ENCODE data around the gene ZPR1.
"Not testable (repeated sequence)": the region's sequence is repeated elsewhere in the genome, so short reads cannot be mapped to it uniquely, and the experiment has no call there.

The ZPR1 gene, protein sequence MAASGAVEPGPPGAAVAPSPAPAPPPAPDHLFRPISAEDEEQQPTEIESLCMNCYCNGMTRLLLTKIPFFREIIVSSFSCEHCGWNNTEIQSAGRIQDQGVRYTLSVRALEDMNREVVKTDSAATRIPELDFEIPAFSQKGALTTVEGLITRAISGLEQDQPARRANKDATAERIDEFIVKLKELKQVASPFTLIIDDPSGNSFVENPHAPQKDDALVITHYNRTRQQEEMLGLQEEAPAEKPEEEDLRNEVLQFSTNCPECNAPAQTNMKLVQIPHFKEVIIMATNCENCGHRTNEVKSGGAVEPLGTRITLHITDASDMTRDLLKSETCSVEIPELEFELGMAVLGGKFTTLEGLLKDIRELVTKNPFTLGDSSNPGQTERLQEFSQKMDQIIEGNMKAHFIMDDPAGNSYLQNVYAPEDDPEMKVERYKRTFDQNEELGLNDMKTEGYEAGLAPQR

GRCh38 chr11:116787786-116788486, at the start of gene ZPR1:
TSS of gene ZPR1 (minus strand) at chr11:116788023. CDS start at chr11:116787990, 33 bp downstream.
- peak; percentile 74 to 77 for DNase-seq (ENCODE audit: low read depth in 2 of 2)

DNA sequence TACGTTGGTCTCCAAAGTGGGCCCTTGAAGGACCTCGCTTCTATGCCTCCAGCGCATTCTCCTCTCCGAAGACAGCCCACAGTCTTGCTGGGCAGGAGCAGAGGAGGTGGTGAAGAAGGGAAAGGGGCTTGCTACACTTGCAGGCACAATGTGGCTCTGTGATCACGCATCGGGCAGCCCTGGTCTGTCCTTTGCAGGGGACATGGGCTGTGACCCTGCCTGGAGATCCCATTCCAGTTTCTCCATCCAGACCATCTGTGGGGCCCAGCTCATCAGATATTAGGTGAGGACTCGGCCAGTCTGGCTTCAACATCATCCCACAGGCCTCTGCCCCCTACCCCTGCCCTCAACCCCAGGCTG, 48.8 kb upstream of the ZPR1 start:
- DNase-seq (ENCODE audit: low read depth in 2 of 2), result no peak

DNA sequence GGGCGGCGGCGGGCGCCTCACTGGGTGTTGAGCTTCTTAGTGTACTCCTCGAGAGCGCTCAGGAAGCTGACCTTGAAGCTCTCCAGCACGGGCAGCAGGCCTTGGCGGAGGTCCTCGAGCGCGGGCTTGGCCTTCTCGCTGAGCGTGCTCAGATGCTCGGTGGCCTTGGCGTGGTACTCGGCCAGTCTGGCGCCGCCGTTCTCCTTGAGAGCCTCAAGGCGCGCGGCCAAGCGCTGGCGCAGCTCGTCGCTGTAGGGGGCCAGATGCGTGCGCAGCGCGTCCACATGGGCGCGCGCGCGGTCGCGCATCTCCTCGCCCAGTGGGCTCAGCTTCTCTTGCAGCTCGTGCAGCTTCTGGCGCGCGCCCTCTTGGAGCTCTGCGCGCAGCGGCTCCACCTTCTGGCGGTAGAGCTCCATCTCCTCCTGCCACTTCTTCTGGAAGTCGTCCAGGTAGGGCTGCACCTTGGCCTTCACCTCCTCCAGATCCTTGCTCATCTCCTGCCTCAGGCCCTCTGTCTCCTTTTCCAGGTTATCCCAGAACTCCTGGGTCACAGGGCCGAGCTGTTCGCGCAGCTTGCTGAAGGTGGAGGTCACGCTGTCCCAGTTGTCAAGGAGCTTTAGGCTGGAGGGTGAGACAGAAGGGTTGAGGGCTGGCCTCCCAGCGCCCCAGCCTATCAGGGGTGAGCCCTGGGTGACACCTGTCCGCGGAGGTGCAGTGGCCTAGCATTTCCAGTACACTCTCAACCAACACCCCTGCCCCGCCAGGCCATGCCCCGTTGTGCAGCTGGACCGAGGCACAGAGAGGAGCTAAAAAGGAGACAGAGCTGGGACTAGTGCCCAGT, 48.2 kb upstream of the ZPR1 start:
- DNase-seq (ENCODE audit: low read depth in 2 of 2), result peak; percentile 55 to 64

GRCh38 chr11:116835042-116835772, 47.4 kb upstream of the ZPR1 start:
- no peak for DNase-seq (ENCODE audit: low read depth in 2 of 2)

DNA sequence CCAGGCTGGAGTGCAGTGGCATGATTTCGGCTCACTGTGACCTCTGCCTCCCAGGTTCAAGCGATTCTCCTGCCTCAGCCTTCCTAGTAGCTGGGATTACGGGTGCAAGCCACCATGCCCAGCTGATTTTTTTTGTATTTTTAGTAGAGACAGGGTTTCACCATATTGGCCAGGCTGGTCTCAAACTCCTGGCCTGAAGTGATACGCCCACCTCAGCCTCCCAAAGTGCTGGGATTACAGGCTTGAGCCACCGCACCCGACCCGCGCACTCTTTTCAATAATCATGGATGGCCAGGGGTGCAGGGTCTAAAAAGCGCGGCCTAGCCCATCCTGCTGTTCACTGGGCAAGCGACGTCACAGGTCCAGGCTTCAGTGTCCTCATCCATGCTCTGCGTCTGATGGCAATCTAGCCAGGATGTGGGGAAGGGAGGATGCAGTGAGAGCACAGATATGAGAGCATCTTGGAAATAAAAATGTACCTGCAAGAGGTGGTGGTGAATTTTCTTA, 46.8 kb upstream of the ZPR1 start:
- not testable (repeated sequence) for DNase-seq (ENCODE audit: low read depth in 2 of 2)

GRCh38 chr11:116833816-116834534, 46.2 kb upstream of the ZPR1 start:
- DNase-seq (ENCODE audit: low read depth in 2 of 2), result no peak

DNA sequence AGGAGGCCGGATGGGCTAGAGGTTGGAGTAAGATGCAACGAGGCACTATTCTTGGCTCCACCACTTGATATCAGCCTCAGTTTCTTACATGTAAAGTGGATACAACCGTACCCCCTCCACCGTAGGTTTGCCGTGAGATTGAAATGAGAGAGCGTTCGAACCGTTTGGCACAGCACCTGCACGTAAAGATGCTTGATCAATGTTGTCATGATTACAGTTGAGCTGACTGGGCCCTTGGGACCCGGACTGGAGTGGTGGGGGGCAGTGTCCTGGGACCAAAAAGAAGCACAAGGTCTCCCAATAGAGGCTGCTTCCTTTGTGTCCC, 45.6 kb upstream of the ZPR1 start:
- no peak for DNase-seq (ENCODE audit: low read depth in 2 of 2)

- no peak for DNase-seq (ENCODE audit: low read depth in 2 of 2)
These were observed 44.8 kb upstream of the ZPR1 start for GRCh38 chr11:116832350-116833290.

DNA sequence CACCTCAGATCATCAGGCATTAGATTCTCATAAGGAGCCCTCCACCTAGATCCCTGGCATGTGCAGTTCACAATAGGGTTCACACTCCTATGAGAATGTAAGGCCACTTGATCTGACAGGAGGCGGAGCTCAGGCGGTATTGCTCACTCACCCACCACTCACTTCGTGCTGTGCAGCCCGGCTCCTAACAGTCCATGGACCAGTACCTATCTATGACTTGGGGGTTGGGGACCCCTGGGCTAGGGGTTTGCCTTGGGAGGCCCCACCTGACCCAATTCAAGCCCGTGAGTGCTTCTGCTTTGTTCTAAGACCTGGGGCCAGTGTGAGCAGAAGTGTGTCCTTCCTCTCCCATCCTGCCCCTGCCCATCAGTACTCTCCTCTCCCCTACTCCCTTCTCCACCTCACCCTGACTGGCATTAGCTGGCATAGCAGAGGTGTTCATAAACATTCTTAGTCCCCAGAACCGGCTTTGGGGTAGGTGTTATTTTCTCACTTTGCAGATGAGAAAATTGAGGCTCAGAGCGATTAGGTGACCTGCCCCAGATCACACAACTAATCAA, 44.0 kb upstream of the ZPR1 start:
- DNase-seq (ENCODE audit: low read depth in 2 of 2), result no peak

- DNase-seq (ENCODE audit: low read depth in 2 of 2), result no peak
These were observed 42.5 kb upstream of the ZPR1 start for GRCh38 chr11:116830184-116830912.

DNA sequence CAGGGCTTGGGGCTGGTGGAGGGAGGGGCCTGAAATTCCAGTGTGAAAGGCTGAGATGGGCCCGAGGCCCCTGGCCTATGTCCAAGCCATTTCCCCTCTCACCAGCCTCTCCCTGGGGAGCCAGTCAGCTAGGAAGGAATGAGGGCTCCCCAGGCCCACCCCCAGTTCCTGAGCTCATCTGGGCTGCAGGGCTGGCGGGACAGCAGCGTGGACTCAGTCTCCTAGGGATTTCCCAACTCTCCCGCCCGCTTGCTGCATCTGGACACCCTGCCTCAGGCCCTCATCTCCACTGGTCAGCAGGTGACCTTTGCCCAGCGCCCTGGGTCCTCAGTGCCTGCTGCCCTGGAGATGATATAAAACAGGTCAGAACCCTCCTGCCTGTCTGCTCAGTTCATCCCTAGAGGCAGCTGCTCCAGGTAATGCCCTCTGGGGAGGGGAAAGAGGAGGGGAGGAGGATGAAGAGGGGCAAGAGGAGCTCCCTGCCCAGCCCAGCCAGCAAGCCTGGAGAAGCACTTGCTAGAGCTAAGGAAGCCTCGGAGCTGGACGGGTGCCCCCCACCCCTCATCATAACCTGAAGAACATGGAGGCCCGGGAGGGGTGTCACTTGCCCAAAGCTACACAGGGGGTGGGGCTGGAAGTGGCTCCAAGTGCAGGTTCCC, 41.8 kb upstream of the ZPR1 start, which contains the start of gene APOC3:
TSS of gene APOC3 (plus strand) at position 383 of the 659 bp plus-strand sequence. CDS start 676 bp downstream, outside the sequence.
- no peak for DNase-seq (ENCODE audit: low read depth in 2 of 2)

- DNase-seq (ENCODE audit: low read depth in 2 of 2), result no peak
These were observed 41.1 kb upstream of the ZPR1 start for GRCh38 chr11:116828632-116829524.

GRCh38 chr11:116827461-116827860, 39.6 kb upstream of the ZPR1 start:
- no peak for DNase-seq (ENCODE audit: low read depth in 2 of 2)

DNA sequence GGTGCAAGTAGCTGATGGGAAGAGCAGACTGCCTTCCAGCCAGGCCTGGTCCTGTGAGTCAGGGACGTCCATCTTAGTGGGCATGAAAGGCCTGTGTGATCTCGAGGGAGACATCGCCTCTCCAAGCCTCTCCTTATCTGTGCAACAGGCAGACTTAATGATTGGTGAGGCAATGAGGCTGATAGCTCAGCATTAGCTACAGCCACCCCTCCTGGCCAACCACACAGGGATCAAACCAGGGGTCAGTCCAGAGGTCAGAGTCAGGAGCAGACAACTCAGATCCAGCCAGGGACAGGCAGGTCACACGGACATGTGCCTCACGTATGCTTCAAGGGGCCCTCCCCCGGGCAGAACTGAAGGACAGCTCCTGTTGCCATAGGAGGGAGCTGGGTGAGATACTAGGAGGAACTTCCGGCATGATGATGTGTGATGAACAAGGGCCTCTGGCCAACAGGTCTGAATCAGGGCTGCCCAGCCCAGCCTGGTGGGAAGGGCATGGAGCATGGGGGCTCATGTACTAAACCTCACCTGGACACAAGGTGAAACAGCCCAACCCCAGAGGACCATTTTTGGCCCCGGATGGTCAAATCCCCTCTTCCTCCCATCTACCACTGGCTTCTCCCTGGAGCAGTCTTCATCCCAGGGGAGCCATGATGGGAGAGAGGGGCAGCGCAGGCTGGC, 39.1 kb upstream of the ZPR1 start:
- no peak for DNase-seq (ENCODE audit: low read depth in 2 of 2)

DNA sequence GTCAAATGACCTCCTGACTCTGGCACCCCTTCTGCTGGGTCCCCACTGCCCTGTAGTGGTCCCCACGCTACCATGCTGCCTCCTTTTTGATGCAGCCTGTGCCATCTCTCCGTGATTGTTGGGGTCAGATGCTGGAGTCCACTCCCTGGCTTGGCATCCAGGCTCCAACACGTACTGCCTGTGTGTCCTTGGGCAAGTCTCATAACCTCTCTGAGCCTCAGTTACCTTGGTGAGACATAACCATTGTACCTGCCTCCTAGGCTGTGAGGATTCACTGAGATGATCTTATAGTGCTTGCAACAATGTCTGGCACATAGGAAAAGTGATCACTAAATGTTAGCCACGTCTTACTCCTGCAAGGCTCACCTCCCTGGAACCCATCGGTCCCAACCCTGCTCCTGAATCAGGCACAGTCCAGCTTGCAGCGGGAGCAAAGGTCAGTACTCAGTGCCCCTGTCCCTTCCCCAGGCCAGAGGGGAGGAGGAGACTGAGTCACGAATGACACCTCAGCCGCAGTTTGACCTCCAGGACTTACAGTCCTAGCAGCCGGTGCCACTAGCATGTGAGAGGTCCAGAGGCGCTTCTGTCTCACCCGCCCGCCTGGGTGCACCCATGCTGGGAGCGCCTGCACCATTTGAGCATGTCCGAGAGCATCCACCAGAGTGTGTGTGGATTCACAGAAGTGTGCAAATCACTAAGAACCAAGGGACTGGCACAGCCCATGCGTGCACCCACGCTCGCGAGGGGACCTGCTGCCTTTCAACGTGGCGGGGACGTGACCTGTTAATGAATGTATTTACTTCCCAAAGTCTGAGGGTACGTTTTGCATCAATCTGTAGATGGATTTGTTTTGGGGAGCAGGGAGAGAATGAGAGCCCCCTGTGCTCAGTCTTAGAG, 38.3 kb upstream of the ZPR1 start:
- DNase-seq (ENCODE audit: low read depth in 2 of 2), result no peak

Measured in stimulated activated CD8-positive, alpha-beta memory T cell treated with anti-CD3 and anti-CD28 coated beads, Interleukin-2, amount 100 ng/mL, for 1 hour (primary cell).